ENCODE results near the gene MPND. TPM values are rescaled to one million over a fixed set of nuclear protein-coding genes. Genes with fewer than 3 reads are reported as not detected.
A peak's percentile ranks its signal among the peaks of the same experiment; 100 is the strongest.

MPND gene
- total RNA-seq, 6 experiments from 2014 or later, result 6.4 to 21.7 (median 19.6) TPM

DNA sequence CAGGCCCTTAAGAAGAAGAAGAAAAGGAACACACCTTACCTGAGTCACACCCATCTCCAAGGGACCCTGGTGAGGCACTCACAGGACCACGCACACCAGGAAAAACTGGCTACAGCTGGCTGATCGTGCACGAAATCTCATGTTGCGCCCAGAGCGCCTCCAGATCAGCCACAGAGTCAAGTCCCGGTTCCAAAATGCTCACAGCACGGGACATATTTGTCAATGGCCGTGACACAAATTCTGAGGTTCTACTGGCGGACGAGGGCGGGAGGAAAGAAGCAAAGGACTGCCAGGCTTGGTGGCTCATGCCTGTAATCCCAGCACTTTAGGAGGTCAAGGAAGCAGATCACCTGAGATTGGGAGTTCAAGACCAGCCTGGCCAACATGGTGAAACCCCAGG lies 35.5 kb downstream of the MPND start:
- WGBS (ENCODE audit: insufficient coverage, low coverage, low lambda C conversion rate, missing lambda C conversion rate), result 49% methylated on average over 9 of the region's 11 CpGs
- Histone ChIP-seq H3K36me3 (peaks cover 0 to 5% (median 0%) of the 10 kb centered on the region in 4 donors), H3K27ac (peak overlapping the region in 1 of 3 donors; percentile 40), H3K27me3 (no peaks in the 10 kb centered on the region), H3K4me1 (peaks cover 4 to 38% (median 18%) of the 10 kb centered on the region in 4 donors), H3K9me3 (no peaks in the 10 kb centered on the region), H3K4me3 (no peak overlapping the region)
- intact Hi-C loops (cut with DNase I), result no loop called here
- DNase-seq (no peak), ATAC-seq (no peak)
- TF ChIP-seq, protein P1, sequence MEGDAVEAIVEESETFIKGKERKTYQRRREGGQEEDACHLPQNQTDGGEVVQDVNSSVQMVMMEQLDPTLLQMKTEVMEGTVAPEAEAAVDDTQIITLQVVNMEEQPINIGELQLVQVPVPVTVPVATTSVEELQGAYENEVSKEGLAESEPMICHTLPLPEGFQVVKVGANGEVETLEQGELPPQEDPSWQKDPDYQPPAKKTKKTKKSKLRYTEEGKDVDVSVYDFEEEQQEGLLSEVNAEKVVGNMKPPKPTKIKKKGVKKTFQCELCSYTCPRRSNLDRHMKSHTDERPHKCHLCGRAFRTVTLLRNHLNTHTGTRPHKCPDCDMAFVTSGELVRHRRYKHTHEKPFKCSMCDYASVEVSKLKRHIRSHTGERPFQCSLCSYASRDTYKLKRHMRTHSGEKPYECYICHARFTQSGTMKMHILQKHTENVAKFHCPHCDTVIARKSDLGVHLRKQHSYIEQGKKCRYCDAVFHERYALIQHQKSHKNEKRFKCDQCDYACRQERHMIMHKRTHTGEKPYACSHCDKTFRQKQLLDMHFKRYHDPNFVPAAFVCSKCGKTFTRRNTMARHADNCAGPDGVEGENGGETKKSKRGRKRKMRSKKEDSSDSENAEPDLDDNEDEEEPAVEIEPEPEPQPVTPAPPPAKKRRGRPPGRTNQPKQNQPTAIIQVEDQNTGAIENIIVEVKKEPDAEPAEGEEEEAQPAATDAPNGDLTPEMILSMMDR (IDR thresholded peaks at IDR 0.05), result no peak

DNA sequence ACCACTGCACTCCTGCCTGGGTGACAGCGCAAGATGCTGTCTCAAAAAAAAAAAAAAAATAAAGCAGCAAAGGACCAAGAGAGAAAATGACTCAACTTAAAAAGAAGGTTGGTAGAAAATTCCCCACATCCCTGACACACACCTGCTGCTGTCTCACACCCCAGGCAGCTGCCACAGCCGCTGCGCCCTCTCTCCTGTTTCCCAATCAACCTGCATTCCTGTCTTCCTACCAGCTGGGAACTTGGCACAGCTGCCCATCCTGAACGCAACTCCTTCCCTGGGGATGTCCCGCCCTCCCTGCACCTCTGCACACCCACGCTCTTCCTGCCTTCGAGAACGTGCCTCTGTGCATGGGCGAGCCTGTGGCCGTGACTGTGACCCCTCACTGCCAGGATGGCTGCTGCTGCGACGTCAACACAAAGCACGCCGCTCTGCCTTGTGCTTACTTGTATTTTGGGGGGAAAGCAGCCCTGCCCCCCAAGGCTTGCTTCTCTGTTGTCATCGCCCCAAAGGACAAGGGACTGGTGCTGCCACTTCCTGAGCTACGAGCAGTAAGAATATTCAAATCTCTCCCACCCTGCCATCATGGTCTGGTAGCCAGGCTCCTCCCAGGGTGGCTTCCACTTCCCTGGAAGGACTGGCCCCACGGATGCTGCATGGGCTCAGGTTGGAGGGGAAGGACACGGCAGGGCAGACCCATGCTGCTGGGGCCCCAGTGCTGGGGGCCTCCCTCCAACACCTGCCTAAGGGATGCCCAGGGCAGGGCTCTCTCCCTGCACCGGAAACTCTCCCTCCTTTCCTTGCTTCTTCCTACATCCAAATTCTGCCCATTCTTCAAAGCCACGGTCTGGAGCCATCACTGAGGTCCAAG lies 36.3 kb downstream of the MPND start:
- peak overlapping the region in 2 of 3 donors; percentile 21 to 74 for H3K27ac ChIP-seq
- 15% methylated on average over 17 of the region's 20 CpGs for WGBS (ENCODE audit: insufficient coverage, low coverage, low lambda C conversion rate, missing lambda C conversion rate)
- intact Hi-C loops (cut with DNase I), result no loop called here
- H3K9me3 ChIP-seq, result no peaks in the 10 kb centered on the region
- DNase-seq (peak; percentile 87 to 90 (median 90)), ATAC-seq (peak; percentile 71 to 90 (median 85))
- H3K4me3 ChIP-seq, result no peak overlapping the region
- no peak for TF ChIP-seq POLR2A (IDR thresholded peaks at IDR 0.05)
- TF ChIP-seq, protein P1 (IDR thresholded peaks at IDR 0.05), result no peak
- no peaks in the 10 kb centered on the region for H3K27me3 ChIP-seq
- H3K36me3 ChIP-seq, result peaks cover 0 to 10% (median 1%) of the 10 kb centered on the region in 4 donors
- H3K4me1 ChIP-seq, result peaks cover 4 to 31% (median 18%) of the 10 kb centered on the region in 4 donors

DNA sequence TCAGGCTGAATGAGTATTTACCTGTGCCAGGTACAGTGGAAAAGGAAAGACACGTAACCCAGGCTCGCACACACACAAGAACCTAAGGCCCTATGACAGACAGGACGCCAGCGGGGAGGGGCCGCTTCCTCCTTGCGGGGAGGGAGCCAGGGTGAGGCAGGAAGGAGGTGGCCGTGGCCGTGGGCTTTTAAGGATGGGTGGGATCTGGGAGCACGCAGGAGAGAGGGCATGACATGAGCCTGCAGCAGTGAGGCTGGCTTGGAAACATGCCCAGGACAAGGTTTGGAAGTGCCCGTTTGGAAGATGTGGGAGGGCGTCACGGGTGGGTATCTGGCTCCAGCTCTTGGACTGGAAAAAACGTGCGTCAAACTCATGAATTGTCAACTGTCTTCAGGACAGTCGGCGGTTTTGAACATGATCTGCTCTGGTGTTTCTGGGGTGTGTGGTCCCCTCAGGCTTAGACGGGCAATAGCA lies 36.9 kb downstream of the MPND start:
- DNase-seq (peak in 1 of 3 donors; percentile 56), ATAC-seq (peak; percentile 11 to 45 (median 44))
- peaks cover under 1 to 28% (median 15%) of the 10 kb centered on the region in 4 donors for H3K4me1 ChIP-seq

DNA sequence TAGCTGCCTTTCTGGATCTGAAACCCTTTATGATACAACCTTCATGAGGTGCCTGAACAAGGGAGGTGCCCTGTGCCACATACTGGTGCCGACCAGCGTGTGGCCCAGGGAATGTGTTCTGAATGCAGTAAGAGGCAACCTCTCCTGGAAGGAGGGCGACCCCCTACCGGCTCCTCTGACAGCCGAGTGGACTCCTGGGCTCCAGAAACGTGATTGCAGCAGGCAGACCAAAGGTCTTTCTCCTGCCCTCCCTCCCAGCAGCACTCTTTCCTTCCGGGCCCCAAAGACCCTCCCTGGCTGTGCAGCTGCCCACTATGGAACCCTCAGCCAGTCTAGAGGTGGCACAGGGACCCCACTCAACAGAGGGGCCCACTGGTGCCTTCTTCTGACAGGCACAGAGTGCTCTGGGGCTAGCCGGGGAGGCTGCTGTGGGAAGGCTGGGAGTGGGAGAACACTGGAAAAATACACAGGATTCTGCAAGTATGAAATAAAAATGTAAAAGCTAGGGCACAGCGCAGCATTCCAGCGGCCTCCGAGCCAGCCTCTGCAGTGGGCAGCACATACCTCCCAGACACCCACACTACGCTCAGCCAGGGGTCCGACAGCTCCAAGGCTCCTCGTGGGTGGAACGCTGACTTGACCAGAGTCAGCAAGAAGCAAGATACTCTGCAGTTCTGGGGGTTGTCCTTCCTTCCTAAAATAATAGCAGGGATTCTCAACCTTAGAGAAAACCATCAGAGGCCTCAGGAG lies 42.1 kb downstream of the MPND start:
- Histone ChIP-seq H3K27ac (peak overlapping the region in 2 of 3 donors; percentile 18 to 24), H3K4me3 (no peak overlapping the region), H3K36me3 (peaks cover 0 to 10% (median 3%) of the 10 kb centered on the region in 4 donors), H3K9me3 (no peaks in the 10 kb centered on the region), H3K4me1 (peaks cover 0 to 46% (median 23%) of the 10 kb centered on the region in 4 donors), H3K27me3 (no peaks in the 10 kb centered on the region)
- no peak for ATAC-seq
- no peak for DNase-seq
- 56% methylated on average over 11 of the region's 15 CpGs for WGBS (ENCODE audit: insufficient coverage, low coverage, low lambda C conversion rate, missing lambda C conversion rate)
- no peak for TF ChIP-seq POLR2A (IDR thresholded peaks at IDR 0.05)
- TF ChIP-seq, protein P1 (IDR thresholded peaks at IDR 0.05), result no peak
- intact Hi-C loops (cut with DNase I), result no loop called here

More for the DNA sequence above, 36.9 kb downstream of the MPND start:
- Histone ChIP-seq H3K36me3 (peaks cover 0 to 10% (median 3%) of the 10 kb centered on the region in 4 donors), H3K27me3 (no peaks in the 10 kb centered on the region), H3K9me3 (no peaks in the 10 kb centered on the region), H3K4me3 (no peak overlapping the region), H3K27ac (peak overlapping the region in 2 of 3 donors; percentile 21 to 74)
- whole genome bisulfite sequencing (ENCODE audit: insufficient coverage, low coverage, low lambda C conversion rate, missing lambda C conversion rate), result 31% methylated on average over 14 of the region's 17 CpGs
- intact Hi-C loops (cut with DNase I), result no loop called here
- TF ChIP-seq POLR2A (IDR thresholded peaks at IDR 0.05), result no peak
- TF ChIP-seq, protein P1 (IDR thresholded peaks at IDR 0.05), result no peak
